NCI-H82 treated with DMSO at 0.1 percent for 48 hours (cell line): ENCODE measurements around the gene RGS3.

Experiments
- DNase-seq: peaks from one replicate; lab custom pipeline; 2025; ENCODE audit not compliant: unreplicated experiment; lab: John Stamatoyannopoulos, UW

The RGS3 gene

DNA sequence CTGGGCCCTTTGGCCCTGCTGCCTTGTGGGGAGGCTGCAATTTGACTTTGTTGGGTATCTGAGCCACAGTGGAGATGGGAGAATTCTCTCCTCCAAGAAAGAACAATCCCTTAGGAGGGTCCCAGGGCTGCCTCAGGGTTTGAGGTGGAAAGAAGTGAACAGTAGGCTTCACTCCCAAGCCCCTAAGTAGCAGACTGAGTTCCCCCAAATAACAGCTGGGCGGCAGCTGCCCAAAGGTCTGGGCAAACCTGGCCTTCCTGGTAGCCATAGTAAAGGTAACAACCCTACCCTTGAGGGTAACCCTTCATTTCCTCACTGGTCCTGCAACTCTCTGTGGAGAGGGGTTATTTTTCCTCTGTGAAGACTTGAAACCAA, 746 bp downstream of the RGS3 start:
- no peak for DNase-seq

DNA sequence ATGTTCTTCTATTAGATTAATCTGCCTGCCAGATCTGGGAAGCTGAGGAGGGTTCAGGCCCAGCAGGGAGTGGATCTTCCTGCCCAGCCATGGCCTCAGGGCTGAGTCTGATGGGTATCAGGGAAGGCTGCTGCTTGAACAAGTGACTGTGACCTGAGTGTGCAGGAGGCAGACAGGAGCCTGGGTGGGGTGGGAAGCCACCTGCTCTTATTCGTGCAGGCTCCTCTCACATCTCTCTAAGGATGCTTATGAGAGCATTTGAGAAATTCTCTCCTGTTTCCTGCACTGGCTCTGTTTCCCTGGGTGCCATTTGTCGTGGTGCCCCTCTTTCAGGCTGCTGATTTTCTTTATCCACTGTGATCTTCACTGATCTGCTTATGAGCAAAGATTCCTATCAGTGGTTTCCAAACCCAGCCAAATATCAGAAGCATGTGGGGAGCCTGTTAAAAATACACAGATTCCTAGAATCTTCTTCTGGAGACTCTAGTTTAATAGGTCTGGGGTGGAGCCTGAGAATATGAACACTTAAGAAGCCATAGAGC, 2.1 kb downstream of the RGS3 start:
- DNase-seq = no peak

DNA sequence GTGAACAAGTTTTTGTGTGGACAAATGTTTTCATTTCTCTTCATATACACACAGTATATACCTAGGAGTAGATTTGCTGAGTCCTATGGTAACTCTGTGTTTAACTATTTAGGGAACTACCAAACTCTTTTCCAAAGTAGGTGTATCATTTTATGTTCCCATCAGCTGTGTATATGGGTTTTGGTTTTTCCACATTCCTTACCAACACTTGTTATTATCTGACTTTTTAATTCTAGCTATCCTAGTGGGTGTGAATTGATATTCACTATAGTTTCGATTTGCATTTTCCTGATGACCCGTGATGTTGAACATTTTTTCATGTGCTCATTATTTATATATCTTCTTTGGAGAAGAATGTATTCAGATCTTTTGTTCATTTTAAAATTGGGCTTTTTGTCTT, 3.7 kb downstream of the RGS3 start:
- no peak for DNase-seq

DNA sequence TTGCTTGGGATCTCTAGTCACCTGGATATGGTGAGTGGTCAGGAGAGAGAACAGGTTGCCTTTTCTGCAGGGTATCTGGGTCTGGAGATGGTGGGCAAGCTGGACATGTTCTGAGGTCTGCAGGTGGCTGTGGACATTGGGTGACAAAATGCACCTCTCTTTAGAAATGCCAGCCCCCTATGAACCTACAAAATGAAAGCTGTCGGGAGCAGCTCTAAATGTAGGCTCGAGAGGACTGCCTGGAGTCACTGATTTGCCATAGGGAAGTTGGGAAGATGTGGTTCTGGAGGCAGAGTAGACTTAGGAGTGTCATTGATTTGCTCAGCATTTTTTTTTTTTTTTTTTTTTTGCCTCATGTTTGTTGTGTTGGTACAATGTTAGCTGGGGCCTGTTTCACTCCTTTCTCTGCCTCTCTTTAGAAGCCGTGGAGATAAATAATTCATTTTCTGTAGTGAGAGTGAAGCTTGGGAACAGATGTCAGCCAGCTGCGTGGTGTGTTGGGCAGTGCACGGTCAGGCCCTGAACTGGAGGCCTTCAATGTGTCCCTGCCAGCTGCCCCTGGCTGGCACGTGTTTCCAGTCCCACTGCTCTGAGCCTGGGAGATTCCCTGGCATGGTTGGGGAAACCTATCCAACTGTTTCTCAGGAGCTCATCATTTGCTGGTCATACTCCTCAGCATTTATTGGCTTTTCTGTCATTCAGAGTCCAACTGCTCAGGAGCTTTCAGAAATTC, 5.4 kb downstream of the RGS3 start:
- DNase-seq = no peak

DNA sequence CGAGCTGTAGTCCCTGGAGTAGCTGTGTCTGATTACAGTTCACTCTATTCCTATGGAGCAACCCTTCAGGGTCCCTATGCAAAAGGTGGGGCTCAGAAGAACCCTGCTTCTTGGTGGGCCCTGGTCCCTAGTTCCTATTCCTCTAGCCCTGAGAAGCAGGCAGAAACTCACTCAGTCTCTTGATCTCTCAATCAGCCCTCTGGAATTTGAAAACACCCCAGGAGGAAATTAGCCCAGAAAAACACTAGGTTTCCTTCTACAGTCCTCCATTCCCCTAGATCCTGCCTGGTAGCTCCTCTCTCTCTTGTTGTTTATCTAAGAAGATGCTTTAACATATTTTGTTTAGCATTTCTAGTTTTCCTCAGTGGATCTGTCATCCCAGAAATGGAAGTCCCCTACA, 7.6 kb downstream of the RGS3 start:
- no peak for DNase-seq

DNA sequence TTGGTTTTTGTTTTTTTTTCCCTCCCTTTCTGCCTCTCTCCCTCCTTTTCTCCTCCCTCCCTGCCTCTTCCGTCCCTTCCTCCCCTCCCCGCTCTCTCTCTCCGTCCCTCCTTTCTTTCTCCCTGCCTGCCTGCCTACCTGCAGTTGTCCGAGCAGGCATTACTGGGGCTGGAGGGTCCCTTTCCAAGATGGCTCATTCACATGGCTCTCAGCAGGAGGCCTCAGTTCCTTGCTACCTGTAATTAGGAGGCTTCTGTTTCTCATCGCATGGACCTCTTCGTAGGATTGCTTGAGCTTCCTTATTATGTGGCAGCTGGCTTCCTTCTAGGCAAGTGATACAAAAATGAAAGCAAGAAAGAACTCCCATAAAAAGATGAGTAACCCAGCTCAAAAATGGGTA, 8.0 kb downstream of the RGS3 start:
- DNase-seq = no peak

DNA sequence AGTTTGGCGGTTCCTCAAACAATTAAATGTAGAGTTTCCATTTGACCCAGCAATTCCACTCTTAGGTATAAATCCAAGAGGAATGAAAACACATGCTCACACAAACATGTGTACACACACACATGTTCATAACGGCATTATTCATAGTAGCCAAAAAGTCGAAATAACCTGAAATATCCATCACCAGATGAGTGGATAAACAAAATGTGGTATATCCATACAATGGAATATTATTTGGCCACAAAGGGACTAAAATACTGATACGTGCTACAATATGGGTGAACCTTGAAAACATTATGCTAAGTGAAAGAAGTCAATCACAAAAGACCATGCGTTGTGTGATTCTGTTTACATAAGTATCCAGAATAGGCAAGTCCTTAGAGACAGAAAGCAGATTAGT, 8.7 kb downstream of the RGS3 start:
- no peak for DNase-seq

DNA sequence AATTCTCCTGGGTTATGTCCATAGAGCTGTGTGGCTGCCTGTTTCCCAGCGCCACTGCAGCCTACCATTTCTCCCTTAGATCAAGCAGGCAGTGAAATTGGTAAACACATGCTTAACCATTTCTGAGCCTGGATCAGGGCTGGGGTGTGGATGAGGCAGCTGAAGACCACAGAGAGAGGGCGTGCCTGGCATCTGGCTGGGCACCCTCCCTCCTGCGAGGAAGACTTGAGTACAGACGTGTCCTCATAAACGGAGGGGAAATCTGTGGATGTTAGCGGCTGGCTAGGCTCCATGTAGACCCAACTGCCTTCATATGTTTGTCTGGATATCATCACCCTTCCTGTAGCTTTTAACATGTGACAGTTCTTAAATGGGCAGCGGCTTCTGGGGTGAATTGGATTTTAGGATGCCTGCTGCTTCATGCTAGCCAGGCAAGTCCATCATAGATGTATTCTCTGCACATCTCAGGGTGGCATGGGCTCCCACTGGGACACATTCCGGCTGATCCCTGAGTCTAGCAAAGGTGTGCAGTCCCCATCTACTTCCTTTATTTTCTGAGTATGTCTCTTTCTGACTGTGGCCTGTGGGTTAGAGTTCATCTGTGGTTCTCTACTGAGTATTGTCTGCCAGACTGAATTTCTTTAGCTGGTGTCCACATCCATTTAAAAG, 11.0 kb downstream of the RGS3 start:
- DNase-seq = no peak

DNA sequence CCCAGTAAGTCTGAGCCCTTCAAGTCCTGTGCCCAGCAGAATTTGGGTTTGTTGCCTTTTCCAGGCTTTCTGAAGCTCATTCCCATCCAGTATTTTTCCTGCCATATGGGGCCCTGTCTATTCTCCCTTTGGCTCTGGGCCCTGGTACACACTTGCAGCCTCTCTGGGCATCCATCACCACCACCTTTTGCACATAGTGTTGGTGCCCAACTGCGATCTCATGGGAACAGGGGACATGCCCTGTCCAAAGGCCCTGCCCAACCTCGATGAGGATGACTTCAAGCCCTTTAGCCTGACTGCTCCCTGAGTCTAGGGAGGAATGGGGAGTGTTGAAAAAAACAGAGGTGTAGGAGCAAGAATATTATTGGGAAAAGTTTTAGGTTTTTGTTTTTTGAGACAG, 11.5 kb downstream of the RGS3 start:
- DNase-seq = no peak

DNA sequence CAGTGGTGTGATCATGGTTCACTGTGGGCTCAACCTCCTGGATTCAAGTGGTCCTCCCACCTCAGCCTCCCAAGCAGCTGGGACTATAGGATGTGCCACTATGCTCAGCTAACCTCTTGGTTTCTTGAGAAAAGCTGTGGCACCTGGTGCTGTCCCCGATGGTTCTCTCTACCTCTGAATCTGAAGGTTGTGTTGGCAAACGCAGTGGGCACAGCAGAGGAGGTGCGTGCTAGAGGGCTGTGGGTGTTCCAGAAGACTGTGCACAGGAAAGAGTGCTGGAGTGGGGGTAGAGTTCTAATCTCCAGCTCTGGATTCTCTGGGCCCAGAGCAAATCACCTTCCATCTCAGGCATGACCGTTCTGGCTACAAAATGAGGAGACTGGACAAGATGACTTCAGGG, 12.5 kb downstream of the RGS3 start:
- DNase-seq = no peak

DNA sequence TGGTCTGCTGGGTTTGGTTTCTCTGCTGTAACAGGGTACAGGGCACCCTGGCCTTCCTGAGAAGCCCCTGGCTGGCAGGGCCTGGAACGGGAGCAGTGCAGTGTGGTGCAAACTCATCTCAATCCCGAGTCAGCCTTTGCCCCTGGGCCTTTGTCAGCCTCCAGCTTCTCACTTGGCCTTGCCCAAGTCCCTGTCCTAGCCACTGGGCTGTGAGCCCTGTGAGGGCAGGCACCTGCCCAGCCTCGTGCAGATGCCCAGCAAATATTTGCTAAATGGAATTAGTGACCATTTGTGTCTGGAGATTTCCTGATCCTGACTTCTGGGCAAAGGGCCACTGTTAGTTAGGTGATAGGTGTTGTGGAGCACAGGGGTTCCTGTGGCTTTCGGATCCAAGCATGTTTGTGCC, 13.0 kb downstream of the RGS3 start:
- no peak for DNase-seq

DNA sequence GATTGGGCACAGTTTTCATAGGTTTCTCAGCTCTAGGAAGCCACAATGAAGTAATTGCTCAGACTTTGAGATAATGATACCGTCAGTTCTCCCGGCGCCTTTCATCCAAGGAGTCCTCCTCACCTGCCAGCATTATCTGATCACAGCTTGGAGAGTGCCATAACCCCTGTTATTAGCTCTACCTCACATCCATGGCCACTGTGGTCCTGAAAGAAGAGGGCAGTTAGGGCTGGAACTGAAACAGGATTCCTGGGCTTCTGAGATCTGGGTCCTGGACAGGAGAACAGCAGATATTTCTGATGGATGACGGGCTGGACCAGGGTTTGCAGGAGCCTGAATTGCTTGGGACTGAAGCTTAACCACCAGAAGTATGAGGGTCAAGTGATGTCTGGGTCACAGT, 13.5 kb downstream of the RGS3 start:
- DNase-seq = no peak

DNA sequence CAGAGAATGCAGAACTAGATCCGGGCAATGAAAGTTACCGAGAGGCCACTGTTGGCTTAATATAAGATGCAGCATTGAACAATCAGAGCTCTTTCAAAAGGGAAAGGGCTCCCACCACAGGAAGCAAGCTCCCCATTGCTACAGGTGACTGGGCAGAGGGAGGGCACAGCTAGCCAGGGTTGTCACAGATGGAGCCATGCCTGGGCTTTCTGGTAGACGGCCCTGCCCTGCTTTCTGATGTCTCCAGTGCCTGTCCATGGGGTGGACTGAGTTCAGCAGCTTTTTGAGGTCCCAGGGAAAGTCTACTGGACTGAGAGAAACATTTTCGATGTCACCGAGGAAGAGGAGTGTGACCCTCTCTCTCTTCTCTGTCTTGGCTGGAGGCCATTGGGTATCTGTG, 14.1 kb downstream of the RGS3 start:
- DNase-seq = no peak

DNA sequence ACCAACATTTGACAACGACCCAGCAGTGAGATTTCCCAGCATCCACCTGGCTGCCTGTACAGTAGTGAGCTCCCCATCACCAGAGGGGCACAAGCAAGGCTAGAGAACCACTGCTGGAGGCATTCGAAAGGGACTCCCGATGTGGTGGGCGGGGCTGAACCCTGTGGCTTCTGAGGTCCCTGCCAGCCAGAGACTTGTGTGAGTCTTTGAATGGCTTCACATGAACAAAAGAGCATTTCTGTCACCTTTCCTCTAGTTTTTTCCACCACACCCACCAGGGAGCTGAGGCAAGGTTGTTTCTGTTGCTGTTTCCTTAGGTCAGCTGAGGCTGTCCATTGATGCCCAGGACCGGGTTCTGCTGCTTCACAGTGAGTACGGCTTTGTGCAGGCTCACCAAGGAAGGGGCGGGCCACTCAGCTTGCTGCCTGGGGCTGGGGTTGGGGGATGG, 15.7 kb downstream of the RGS3 start:
- no peak for DNase-seq

DNA sequence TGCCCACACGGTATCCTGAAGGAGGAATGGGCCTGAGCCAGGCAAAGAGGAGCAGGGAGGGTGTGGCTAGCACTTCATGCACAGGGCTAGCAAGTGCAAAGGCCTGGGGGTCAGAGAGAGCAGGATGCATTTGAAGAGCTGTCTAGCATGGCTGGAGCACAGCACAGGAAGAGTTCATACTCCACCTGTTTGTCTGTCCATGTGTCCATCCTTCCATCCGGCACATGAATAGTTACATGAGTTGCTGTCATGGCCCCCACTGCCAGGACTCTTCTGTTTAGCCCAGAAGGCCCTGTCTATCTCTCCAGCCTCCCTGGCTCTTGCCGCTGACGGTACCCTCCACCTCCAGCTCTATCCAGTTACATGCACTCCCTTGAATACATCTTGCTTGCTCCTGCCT, 17.1 kb downstream of the RGS3 start:
- no peak for DNase-seq

DNA sequence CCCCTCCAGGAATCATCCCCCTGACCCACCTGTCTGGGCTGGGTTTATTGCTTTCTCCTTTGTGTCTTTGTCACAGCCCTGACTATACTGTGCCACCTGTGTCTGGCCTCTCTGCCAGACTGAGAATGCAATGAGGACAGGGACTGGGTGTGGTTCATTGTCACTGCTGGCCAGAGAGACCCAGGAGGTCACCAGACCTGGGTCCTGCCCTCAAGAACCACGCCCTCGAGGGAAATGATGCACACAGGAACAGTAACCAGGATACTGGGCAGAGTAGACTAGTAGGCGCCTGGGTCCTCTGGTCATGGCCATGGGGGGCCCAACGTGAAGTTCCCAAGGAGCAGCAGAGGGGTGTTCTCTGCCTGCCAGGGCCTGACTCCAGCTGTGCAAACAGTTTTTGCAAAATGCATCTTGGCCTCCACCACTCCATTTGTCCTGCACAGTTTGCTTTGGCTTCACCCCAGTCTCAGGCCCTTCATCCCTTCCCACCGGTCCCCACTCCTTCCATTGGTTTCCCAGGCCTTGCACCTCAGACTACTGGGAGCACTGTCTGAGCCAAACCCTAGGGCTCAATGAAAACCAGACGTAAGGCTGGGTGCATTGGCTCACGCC, 17.8 kb downstream of the RGS3 start:
- DNase-seq = no peak

DNA sequence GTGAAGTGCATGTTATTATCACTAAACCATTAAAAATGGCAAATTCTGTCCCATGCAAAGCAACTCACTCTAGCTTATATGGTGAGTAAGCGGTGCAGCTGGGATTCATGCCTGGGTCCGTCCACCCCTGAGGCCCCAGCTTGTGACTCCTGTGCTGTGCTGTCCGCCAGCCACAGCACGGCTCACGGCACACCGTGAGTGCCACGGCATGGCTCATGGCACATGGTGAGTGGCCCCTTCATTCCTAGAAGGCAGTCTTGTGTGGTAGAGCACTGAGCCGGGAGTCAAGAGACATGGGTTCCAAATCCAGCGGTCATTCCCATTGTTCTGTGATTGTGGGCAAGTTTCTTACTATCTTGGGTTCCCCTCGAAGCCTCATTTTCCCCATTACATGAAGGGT, 18.8 kb downstream of the RGS3 start:
- DNase-seq = no peak

DNA sequence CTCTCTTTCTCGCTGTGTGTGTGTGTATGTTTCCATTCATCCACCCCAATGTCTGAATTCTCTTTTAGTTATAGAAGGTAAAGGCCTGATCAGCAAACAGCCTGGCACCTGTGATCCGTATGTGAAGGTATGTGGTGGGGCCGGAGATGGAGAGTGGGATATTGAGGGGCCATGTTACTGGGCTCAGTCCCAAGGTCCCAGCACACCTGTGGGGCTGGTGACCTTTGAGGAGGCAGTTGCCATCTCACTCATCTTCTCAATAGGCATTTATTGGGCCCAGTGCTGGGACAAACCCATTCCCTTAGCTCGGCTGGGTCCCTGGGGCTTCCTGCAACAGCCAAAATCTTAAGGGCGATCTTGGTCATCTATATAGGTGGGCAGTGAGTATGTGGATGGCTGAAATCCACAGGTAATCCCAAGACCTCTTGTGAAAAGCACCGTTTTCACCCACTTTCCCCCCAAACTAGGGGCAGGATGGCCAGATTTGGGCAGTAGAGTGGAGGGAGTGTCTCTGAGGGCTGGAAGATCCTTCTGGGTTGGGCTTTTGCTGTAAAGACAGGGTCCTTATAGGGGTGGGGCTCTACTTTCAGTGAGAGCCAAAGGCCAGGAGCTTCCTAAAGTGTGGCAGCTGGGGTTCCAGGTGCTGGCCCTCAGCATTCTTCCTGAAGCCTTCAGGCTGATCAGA, 19.6 kb downstream of the RGS3 start:
- no peak for DNase-seq

DNA sequence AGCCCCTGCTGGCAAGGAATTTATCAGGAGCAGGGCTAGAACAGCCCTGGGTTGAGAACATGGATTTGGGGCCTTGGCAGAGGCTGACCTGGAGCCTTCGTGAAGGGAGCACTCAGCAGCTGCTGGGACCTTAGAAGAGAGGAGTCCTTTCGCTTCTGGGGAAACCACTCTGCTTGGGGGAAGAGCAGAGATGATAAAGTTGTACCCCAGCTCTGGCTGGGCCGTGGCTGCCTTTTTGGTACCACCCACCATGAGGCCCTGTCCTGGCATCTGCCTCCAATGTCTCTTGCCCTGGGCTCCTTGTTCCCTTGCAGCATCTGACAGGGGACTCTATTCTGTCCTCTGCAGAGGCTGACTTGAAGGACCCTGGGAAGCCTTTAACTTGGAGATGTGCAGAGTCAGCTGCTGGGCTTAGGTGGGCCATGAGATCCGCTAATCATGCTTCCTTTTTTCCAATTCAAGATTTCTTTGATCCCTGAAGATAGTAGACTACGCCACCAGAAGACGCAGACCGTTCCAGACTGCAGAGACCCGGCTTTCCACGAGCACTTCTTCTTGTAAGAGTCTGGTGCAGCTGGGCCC, 20.2 kb downstream of the RGS3 start:
- no peak for DNase-seq

DNA sequence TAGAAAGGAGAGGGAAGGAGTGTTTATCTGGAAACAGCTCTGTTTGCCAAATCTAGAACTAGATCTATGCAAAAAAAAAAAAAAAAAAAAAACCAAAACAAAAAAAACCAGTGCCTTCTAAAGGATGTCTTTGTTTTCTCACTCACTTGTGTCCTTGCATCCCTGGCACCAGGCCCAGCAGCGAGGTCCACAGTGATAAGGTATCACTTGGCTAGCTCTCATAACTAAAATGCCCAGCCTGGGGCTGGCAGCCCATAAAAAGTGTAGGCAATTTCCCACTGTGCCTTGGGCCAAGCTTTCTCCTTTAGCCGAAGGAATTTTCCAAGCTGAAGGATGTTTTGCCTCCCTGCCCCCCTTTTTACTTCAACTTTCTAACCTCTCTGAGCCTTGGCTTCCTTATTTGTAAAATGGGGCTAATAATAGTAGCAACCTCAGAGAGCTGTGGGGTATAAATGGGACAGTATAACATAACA, 20.8 kb downstream of the RGS3 start:
- no peak for DNase-seq

DNA sequence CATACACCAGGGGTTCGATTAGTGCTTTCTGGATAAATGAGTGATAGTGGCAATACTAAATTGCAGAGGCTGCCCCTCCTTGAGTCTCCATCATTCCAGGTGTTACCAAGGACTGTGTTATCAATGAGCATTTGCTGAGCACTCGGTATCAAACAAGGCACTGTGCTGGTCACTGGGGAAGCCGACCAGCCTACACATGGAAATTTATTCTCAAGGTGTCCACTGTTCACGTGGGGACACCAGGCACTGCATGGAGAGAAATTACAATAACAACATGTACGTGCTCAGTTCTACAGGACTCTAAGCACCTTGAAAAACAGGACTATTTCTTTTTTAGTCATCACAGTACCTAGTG, 22.2 kb downstream of the RGS3 start:
- no peak for DNase-seq
